ENCODE measurements around the gene NPAS3.

The NPAS3 gene

DNA sequence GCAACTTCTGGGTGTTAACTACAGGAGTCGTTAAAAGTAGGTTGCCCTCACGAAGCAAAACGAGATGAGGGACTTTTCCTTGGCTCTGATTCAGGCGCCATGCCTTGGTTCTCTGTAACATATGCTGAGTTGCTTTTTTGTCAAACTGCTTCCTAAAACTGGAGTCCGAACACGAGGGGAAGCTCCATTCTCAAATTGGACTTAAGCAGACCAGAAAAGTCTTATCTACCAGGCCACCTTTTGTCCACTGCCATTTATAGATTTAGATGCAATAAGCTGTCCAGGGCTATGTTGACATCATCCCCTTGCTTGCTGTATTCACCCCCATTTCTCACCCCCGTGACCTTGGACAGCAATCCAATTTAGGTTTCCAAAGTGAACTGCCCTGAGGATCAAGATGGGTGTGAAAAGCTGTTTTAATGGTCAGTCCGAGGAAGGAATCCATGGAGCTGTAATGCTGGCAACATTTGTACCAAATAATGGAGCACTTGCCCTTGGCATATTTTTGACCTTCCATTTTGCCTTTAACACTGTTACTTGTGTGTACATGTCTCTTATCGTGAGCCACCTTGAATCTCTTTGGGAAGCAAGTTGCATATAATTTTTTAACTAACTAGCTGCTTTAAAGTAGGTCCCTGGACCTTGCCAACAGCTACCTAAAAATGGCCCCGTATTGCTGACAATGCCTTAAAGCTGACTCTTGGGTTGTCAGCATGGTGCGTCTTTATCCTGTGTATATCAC, 714.1 kb downstream of the NPAS3 start:
- no peak for DNase-seq (ENCODE audit: low read depth in 1 of 2, low spot score in 1 of 2)
- no peak overlapping the region for H3K27ac ChIP-seq (replicated peaks)
- H3K27me3 ChIP-seq (ENCODE audit: insufficient read depth, poor library complexity, severe bottlenecking), result no peaks in the 10 kb centered on the region
- H3K4me3 ChIP-seq (replicated peaks; ENCODE audit: insufficient read depth, low read length), result no peak overlapping the region
- TF ChIP-seq SPI1 (IDR thresholded peaks at IDR 0.05; ENCODE audit: borderline replicate concordance, low read depth), result no peak
- TF ChIP-seq, protein P1, sequence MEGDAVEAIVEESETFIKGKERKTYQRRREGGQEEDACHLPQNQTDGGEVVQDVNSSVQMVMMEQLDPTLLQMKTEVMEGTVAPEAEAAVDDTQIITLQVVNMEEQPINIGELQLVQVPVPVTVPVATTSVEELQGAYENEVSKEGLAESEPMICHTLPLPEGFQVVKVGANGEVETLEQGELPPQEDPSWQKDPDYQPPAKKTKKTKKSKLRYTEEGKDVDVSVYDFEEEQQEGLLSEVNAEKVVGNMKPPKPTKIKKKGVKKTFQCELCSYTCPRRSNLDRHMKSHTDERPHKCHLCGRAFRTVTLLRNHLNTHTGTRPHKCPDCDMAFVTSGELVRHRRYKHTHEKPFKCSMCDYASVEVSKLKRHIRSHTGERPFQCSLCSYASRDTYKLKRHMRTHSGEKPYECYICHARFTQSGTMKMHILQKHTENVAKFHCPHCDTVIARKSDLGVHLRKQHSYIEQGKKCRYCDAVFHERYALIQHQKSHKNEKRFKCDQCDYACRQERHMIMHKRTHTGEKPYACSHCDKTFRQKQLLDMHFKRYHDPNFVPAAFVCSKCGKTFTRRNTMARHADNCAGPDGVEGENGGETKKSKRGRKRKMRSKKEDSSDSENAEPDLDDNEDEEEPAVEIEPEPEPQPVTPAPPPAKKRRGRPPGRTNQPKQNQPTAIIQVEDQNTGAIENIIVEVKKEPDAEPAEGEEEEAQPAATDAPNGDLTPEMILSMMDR (IDR thresholded peaks at IDR 0.05; ENCODE audit: insufficient read depth, low read length), result no peak
- no peak for TF ChIP-seq POLR2AphosphoS5 (IDR thresholded peaks at IDR 0.05; ENCODE audit: low read depth)

DNA sequence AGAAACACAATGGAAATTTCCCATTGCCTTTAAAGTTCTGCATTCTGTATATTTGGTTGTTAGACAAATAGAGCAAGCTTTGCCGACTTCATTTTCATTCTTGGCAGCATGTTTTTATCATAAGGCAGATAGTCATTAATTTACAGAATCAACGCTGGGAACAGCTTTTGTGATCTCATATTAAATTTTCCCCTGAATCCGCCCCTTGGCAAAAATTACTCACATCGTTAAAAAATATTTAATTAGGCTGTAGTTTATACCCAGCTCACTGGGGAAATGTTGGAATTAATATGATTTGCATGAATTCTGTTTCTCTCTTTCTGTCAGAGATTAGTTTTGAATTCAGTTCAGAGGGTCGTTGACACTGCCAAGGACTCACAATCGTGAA, 714.6 kb downstream of the NPAS3 start:
- TF ChIP-seq, protein P2, sequence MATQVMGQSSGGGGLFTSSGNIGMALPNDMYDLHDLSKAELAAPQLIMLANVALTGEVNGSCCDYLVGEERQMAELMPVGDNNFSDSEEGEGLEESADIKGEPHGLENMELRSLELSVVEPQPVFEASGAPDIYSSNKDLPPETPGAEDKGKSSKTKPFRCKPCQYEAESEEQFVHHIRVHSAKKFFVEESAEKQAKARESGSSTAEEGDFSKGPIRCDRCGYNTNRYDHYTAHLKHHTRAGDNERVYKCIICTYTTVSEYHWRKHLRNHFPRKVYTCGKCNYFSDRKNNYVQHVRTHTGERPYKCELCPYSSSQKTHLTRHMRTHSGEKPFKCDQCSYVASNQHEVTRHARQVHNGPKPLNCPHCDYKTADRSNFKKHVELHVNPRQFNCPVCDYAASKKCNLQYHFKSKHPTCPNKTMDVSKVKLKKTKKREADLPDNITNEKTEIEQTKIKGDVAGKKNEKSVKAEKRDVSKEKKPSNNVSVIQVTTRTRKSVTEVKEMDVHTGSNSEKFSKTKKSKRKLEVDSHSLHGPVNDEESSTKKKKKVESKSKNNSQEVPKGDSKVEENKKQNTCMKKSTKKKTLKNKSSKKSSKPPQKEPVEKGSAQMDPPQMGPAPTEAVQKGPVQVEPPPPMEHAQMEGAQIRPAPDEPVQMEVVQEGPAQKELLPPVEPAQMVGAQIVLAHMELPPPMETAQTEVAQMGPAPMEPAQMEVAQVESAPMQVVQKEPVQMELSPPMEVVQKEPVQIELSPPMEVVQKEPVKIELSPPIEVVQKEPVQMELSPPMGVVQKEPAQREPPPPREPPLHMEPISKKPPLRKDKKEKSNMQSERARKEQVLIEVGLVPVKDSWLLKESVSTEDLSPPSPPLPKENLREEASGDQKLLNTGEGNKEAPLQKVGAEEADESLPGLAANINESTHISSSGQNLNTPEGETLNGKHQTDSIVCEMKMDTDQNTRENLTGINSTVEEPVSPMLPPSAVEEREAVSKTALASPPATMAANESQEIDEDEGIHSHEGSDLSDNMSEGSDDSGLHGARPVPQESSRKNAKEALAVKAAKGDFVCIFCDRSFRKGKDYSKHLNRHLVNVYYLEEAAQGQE (IDR thresholded peaks at IDR 0.05; ENCODE audit: insufficient replicate concordance, low read depth), result no peak
- TF ChIP-seq GABPA (IDR thresholded peaks at IDR 0.05; ENCODE audit: low read depth) (no peak), POLR2AphosphoS5 (IDR thresholded peaks at IDR 0.05; ENCODE audit: low read depth) (no peak), SPI1 (IDR thresholded peaks at IDR 0.05; ENCODE audit: borderline replicate concordance, low read depth) (no peak)
- TF ChIP-seq, protein P1 (IDR thresholded peaks at IDR 0.05; ENCODE audit: insufficient read depth, low read length), result no peak
- Histone ChIP-seq H3K4me3 (replicated peaks; ENCODE audit: insufficient read depth, low read length) (no peak overlapping the region), H3K27me3 (ENCODE audit: insufficient read depth, poor library complexity, severe bottlenecking) (no peaks in the 10 kb centered on the region), H3K27ac (replicated peaks) (no peak overlapping the region)
- no peak for DNase-seq (ENCODE audit: low read depth in 1 of 2, low spot score in 1 of 2)

DNA sequence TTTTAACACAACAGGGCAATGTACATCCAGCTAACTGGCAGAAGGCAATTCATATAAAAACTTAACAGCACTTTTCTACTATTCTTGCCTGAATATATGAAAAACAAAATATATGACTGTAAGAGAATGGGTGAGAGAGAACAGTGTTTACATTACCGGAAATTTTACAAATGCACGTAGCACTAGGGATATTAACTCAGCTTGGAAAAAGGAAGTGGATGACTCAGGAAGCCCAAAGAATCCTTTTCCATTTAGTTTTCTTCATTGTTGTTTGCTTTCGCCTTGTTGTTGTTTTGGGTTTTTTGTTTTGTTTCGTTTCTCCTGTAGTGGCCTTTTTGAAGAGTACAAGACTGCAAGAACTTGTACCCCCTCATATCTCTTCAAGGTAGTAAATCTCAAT, 716.7 kb downstream of the NPAS3 start:
- TF ChIP-seq GABPA (IDR thresholded peaks at IDR 0.05; ENCODE audit: low read depth), result no peak
- TF ChIP-seq, protein P2 (IDR thresholded peaks at IDR 0.05; ENCODE audit: insufficient replicate concordance, low read depth), result no peak
- TF ChIP-seq, protein P1 (IDR thresholded peaks at IDR 0.05; ENCODE audit: insufficient read depth, low read length), result no peak
- no peak for DNase-seq (ENCODE audit: low read depth in 1 of 2, low spot score in 1 of 2)
- H3K27me3 ChIP-seq (ENCODE audit: insufficient read depth, poor library complexity, severe bottlenecking), result no peaks in the 10 kb centered on the region

DNA sequence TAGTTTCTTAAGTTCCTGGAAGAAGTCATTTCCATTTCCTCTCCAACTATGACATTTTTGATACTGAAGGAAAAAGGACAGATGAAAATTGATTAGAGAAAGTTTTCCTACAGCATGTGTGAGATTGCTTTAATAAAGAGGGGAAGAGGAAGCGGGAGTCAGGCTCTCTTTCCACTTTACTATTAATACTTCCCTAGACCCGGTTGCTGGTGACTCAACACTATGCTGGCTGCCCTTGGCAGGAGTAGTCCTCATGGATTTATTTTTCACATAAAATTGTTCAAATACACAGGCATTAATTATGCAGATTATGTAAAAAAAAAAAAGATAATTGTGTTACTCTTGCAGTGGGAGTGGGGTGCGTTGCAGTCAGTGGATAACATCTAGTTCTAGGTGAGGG, 718.8 kb downstream of the NPAS3 start:
- no peak for DNase-seq (ENCODE audit: low read depth in 1 of 2, low spot score in 1 of 2)
- Histone ChIP-seq H3K4me3 (replicated peaks; ENCODE audit: insufficient read depth, low read length) (no peak overlapping the region), H3K27ac (replicated peaks) (no peak overlapping the region), H3K27me3 (ENCODE audit: insufficient read depth, poor library complexity, severe bottlenecking) (no peaks in the 10 kb centered on the region)
- TF ChIP-seq SPI1 (IDR thresholded peaks at IDR 0.05; ENCODE audit: borderline replicate concordance, low read depth) (no peak), POLR2AphosphoS5 (IDR thresholded peaks at IDR 0.05; ENCODE audit: low read depth) (no peak)
- TF ChIP-seq, protein P2 (IDR thresholded peaks at IDR 0.05; ENCODE audit: insufficient replicate concordance, low read depth), result no peak
- TF ChIP-seq, protein P1 (IDR thresholded peaks at IDR 0.05; ENCODE audit: insufficient read depth, low read length), result no peak

More for the DNA sequence above, 716.7 kb downstream of the NPAS3 start:
- Histone ChIP-seq H3K27ac (replicated peaks) (no peak overlapping the region), H3K4me3 (replicated peaks; ENCODE audit: insufficient read depth, low read length) (no peak overlapping the region)

All from HL-60 (cell line).